SU-DHL-6 (cell line): ENCODE data around the gene FGF16.

Source experiments
- CTCF ChIP-seq: fragments of 200-600 bp; sonication (generic); IDR thresholded peaks from one replicate; pipeline ENCODE4 v1.5.1; 2017; ENCODE audit warnings: antibody characterized with exemption, mild to moderate bottlenecking, low read length, moderate library complexity; ENCODE audit not compliant: insufficient read depth, poor library complexity, severe bottlenecking
- EZH2phosphoT487 ChIP-seq: fragments of 200-600 bp; sonication (generic), shearing (Covaris generic); conservative IDR thresholded peaks from 2 replicates; pipeline ENCODE4 v1.6.1; 2018; ENCODE audit warnings: mild to moderate bottlenecking, antibody characterized with exemption, low read length, moderate library complexity, mixed read lengths

DNA sequence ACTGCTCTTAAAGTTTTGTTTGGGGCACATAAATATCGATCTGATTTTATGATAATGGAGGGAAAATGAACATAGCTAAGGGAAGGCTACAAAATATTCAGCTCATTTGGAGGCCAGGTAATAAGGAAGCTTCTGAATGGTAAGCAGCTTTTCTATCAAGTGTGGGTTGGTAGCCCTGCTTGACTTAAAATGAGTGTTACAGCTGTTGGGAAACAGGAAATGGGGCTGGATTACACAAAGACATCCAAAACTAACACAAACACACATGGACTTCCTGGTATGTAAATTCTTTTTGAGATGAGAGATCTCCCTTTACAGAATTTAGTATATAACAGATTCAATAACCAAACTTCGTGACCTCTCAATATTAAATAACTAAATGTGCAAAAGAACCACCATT lies 58.0 kb downstream of the FGF16 start:
- TF ChIP-seq CTCF, result no peak
- no peak for TF ChIP-seq EZH2phosphoT487
